HG02852 (cell line): ENCODE measurements around the gene GRAMD2B.
"Not testable (repeated sequence)": the region's sequence is repeated elsewhere in the genome, so short reads cannot be mapped to it uniquely, and the experiment has no call there.

Source experiments
- ATAC-seq: cut with Tn5 transposase; IDR thresholded peaks from one replicate; pipeline ENCODE4 v1.9.1; 2021; ENCODE audit warnings: mild to moderate bottlenecking, moderate library complexity; ENCODE audit not compliant: unreplicated experiment

The GRAMD2B gene

GRCh38 chr5:126410623-126411022 lies 12.6 kb upstream of the GRAMD2B start:
- no peak for ATAC-seq

GRCh38 chr5:126413856-126414255 lies 9.4 kb upstream of the GRAMD2B start:
- no peak for ATAC-seq

DNA sequence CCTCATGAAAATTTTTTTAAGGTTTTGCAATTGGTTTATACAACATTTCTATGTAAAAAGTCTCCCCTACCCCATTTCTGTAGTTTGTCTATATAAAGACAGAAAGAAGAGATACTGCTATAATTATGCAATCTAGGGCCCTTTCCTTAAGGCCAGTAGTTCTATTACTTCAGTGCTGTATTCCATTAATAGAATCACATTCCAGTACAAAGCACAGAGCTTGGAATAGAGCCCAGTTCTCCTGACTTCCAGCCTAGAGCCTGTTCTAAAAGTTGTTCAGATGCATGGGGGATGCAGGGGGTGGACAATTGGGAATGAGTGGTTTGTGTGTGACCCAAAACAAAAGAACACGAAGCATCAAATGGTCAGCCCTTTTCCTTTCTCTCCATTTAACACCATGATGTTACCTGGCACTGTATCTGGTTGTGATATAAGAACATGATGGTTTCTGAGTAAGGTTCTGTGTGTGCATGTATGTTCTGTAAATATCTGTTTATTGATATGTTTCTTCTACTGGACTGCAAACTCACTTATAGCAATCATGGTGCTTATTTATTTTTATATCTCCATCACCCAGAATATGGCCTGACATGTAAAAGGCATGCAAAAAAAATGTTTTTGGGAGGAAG lies 8.2 kb upstream of the GRAMD2B start:
- no peak for ATAC-seq

DNA sequence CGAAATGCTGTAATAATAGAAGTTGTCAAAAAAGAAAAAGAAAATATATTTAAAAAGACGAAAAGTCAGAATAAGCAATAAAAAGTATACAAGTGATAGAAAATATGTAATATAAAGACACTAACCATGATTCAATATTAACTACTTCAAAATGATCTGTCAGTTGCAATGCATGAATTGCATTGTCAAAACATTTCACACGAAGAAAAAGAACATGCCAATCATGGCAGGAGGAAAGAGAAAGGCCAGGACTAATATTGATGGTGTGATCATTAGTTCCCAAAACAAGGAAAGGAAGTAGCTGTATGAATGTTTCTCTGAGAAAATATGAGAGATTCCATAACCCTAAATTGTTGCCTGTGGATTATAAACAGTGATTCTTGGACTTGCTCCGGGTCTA lies 7.4 kb upstream of the GRAMD2B start:
- no peak for ATAC-seq

DNA sequence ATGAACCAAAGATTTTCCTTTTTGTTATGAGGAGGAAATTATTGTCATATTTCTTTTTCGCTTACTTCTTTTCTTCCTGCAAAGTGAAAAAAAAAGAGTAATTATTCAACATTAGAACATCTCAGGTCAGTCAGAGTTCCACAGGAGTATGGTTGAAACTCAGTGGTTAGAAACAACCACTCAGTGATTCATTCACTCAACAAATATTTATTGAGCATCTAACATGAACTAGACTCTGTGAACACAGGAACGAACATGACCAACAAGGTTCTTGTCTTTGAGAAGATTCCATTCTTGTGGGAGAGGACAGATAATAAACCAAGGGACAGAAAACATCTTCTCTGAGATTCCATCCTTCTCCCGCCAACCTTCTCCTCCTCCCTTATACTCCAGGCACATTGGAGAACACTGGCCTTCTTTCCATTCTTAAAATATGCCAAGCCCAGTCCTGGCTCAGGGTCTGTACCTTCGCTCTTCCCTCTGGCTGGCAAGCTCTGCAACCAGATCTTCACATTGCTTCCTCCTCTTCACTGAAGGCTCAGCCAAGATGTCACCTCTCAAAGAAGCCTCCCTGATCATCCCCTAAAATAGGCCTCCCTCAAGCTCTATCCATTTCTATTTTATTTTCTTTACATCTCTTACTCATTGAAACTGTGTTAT lies 6.8 kb upstream of the GRAMD2B start:
- no peak for ATAC-seq

DNA sequence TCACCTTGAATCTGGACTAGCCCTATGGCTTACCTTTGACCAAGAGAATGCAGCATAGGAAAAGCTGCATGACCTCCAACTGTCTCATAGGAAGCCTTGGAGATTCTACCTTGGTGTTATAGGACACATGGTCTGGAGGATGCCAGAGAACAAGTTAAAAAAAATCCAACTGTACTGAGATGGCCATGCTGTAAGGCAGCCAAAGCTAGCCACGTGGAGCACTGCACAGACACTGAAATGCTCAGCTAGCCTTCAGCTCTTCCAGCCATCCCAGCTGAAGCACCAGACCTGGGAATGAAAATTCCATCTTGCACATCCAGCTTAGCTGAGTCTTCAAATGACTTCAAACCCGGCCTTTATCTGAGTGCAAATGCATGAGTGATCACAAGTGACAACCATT lies 6.0 kb upstream of the GRAMD2B start:
- ATAC-seq = no peak

DNA sequence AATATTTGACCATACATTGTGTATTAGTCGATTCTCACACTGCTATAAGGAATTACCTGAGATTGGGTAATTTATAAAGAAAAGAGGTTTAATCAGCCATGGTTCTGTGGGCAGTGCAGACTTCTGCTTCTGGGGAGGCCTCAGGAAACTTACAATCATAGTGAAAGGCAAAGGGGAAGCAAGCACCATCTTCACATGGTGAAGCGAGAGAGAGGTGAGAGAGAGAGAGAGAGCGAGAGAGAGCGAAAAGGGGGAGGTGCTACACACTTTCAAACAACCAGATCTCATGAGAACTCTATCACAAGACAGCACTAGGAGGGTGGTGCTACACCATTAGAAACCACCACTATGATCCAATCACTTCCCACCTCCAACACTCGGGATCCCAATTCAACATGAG lies 4.1 kb upstream of the GRAMD2B start:
- no peak for ATAC-seq

- ATAC-seq = no peak
These were observed 5.2 kb downstream of the GRAMD2B start for GRCh38 chr5:126428421-126428820.

- ATAC-seq = no peak
These were observed 7.4 kb downstream of the GRAMD2B start for GRCh38 chr5:126430631-126431030.

- ATAC-seq = no peak
These were observed 10.5 kb downstream of the GRAMD2B start for GRCh38 chr5:126433701-126434100.

GRCh38 chr5:126435261-126435660 lies 12.1 kb downstream of the GRAMD2B start:
- no peak for ATAC-seq

DNA sequence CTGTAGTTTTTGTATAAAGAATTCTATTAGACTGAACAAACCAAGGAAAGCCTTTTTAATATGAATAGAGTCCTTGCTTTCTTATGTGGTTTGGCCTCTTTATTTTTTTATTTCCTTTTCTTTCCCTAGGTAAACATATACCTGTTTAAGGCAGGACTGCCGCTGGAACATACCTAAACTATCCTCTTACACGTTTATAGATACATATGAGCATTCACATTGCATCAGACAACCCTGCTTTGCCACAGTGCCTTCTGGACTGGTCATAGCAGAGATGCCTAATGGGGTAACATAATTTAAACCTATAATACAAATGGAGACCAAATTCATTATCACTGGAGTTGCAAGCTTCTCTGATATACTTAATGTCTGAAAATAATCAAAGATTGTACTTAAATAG lies 12.5 kb downstream of the GRAMD2B start:
- ATAC-seq = no peak

DNA sequence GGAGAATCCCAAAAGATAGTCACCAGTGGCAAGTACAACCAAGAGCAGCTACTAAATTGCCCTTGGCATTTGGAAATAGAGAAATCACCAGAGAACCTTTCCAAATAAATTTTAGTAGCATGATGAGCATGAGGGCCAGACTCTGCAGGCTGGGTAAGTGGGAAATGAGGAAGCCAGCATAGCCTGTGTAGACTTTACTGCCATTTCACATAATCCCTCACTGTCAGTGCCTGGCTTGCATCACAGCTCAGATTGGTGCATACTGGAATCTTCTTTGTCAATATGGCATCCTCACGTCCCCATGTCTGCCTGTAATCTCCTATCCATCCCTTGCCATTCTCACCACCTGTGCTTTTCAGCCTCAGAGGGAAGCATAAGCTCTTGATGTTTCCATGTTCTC lies 14.5 kb downstream of the GRAMD2B start:
- ATAC-seq = no peak

DNA sequence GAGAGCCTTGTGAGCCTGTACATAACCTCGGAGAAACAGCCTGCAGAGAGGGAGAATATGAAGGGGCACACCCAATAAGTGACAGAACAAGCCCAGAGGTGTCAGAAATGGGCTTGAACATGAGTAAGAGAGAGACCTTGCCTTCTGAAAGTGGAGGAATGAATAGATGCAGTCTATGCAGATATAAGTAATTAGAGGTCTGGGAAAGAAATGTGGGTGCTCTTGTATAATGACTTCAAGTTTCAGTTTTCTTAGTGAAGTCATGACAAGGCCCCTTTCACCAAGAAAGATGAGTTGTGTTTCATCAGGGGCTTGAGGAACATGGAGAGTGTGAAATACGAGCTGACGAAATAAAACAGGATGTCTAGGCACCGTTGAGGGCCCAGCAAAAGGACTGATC lies 15.1 kb downstream of the GRAMD2B start:
- ATAC-seq = peak; percentile 83

- no peak for ATAC-seq
These were observed 15.7 kb downstream of the GRAMD2B start for GRCh38 chr5:126438868-126439267.

GRCh38 chr5:126439724-126440123 lies 16.5 kb downstream of the GRAMD2B start:
- not testable (repeated sequence) for ATAC-seq

GRCh38 chr5:126441230-126441629 lies 18.0 kb downstream of the GRAMD2B start:
- ATAC-seq = no peak

DNA sequence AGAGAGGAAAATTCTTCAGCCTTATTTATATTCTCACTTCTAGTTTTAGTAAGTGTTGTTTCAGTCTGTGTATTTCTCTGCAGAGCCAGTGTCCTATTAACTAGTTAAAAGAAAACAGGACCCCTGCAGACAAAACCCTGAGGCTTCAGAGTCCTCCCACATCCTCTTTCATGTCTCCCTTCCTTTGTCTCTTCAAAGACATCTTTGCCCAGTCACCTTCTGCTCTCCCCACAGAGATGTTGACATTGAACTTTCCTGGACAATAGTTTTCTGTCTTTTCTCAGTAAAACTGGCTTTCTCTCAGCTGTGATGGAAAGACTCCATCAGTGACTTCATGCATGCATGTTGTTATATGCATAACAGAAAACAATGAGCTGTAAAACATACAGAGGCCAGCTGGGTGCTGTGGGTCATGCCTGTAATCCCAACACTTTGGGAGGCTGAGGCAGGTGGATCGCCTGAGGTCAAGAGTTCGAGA lies 20.2 kb downstream of the GRAMD2B start:
- peak; percentile 88 for ATAC-seq

GRCh38 chr5:126444137-126444536 lies 20.9 kb downstream of the GRAMD2B start:
- no peak for ATAC-seq

DNA sequence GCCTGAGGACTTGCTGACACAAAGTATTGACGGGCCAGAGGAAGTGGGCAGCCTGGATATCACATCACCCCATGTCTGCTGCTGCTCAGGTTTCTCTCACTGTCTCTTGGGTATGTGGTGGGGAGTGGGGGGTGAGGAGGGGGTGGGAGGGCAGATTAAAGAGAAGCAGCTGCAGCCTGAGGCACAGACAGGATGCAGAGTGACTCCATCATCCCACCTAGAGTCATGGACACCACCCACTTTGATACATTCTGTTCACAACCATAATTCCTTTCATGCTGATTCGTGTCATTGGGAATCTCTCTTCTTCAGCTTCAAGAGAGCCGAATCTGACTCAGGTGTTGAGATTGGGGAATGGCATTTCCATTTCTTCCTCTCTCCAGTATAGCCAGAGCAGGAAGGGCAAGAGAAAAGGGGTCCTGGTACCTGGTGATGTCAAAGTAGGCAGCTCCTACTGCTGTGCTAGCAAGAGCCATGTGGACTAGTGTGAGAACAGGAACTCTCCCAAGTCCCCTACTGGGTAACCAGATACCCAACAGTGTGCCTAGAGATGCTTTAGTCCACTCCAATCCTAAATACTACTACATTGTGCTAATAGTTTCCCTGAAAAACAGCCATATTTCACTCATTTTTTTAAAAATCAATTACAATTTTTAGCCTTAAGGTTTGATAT lies 22.4 kb downstream of the GRAMD2B start:
- no peak for ATAC-seq

- ATAC-seq = peak; percentile 36
These were observed 23.5 kb downstream of the GRAMD2B start for GRCh38 chr5:126446498-126447224.
